ENCODE measurements around the gene ETV6. TPM values are rescaled to one million over a fixed set of nuclear protein-coding genes. Genes with fewer than 3 reads are reported as not detected.
"Not testable (repeated sequence)": the region's sequence is repeated elsewhere in the genome, so short reads cannot be mapped to it uniquely, and the experiment has no call there.

The ETV6 gene
- total RNA-seq, 1 donor from 2014 or later: 119 TPM

DNA sequence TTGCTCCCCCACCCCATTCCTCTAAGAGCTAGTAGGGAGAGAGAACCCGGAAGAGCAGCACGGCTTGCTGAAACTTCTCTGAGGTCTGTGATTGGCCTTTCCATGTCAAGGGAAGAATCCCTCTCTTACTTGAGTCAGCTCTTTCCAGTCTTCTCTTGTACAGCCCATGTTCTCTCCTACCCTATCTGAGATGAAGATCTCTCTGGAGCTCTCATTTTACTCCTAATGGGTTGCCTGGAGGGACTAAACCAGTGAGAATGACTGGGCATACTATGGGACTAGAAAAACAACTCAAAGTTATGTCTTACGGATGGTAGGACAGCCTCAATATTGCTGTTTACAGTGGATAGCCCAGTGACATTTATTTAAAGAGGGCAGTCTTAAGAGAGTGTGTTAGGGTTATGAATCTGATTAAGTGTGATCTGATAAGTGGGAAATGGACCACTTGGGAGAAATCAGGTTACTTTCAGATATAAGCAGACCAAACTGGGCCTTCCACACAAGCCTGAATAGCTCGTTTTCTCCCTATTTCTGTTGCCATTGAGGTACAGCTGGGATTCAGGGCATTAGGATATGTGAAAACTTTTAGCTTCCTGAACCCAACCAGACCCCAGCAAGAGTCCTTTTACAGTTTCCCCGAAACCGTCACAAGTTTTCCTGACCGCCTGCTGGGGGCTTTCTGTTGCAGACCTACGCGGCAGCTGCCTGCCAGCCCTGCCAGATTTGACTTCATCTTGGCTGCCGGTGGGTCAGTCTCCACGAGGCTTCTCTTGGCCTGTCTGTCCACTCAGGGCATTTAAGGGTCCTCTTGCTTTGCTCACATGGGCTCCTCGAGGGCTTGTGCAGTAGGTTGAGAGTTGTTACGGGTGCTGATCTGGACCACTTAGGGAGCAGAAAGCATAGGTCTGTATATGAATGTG, 16.9 kb downstream of the ETV6 start:
- Mint-ChIP-seq H3K4me3 (no peak overlapping the region), H3K27ac (peak overlapping the region; percentile 59), H3K4me1 (peaks cover 56% of the 10 kb centered on the region)

DNA sequence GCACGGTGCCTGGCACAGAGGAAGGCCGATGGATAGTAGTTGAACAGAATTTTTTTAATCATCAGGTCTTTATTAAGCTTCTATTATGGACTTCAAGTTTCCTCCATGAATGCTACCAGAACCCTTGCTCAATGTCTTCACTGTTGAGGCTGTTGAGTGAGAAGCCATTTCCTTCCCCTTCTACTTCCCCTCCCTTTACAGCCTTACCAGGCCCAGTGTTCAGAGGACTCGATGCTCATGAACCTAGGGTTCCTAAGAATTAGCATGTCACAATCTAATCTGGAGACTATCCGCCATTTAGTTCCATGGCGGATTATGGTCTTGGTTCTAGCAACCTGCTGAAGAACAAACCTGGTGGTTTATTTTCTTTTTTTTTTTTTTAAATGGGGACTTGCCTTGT, 17.7 kb downstream of the ETV6 start:
- Mint-ChIP-seq H3K27me3 (no peaks in the 10 kb centered on the region), H3K27ac (no peak overlapping the region), H3K4me1 (peaks cover 52% of the 10 kb centered on the region), H3K36me3 (ENCODE audit: low read depth) (peaks cover 44% of the 10 kb centered on the region), H3K9me3 (peaks cover 5% of the 10 kb centered on the region), H3K4me3 (no peak overlapping the region)
- no peak for DNase-seq
- intact Hi-C loops (cut with micrococcal nuclease): no loop called here

More for the DNA sequence above, 16.9 kb downstream of the ETV6 start:
- DNase-seq: no peak
- no peaks in the 10 kb centered on the region for H3K27me3 Mint-ChIP-seq
- H3K36me3 Mint-ChIP-seq (ENCODE audit: low read depth): peaks cover 49% of the 10 kb centered on the region
- intact Hi-C loops (cut with micrococcal nuclease): no loop called here
- H3K9me3 Mint-ChIP-seq: peaks cover 5% of the 10 kb centered on the region

DNA sequence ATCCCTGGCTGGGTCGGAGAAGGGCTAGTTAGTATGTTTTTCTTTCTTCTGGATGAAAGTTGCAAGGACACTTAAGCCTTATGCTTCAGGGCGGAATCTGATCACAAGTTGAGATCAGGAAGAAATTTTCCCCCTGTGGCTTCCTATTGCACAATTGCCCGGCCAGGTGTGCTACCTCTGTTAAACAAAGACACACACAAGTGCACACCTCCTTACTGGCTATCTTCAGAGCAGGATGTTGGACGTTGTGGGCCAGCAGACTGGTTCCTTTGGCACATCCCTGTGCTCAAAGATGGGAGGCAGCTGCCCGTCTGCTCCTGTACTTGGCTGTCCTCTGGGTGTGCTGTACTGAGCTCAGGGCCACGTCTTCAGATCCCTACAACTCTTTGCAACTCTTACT, 19.1 kb downstream of the ETV6 start:
- peaks cover 53% of the 10 kb centered on the region for H3K4me1 Mint-ChIP-seq
- no peak overlapping the region for H3K27ac Mint-ChIP-seq
- intact Hi-C loops (cut with micrococcal nuclease): no loop called here
- no peaks in the 10 kb centered on the region for H3K27me3 Mint-ChIP-seq
- H3K4me3 Mint-ChIP-seq: no peak overlapping the region
- H3K9me3 Mint-ChIP-seq: peaks cover 5% of the 10 kb centered on the region
- H3K36me3 Mint-ChIP-seq (ENCODE audit: low read depth): peaks cover 35% of the 10 kb centered on the region
- DNase-seq: no peak

DNA sequence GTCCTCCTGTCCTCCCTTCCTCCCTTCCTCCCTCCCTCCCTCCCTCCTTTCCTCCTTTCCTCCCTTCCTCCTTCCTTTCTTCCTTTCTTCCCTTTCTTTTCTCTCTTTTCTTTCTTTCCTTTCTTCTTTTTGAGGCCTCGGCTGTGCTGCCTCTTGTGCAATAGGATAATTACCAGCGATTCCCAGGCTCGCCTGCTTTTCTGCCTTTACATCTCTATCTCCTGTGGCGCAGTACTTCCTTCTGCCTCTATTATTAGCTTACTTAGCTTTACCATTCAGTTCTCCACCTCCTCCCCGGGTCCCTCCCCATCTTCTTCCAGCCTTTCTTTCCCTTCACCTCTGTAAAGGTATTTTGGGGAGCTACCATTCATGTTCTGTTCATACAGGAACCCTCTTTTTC, 19.9 kb downstream of the ETV6 start:
- intact Hi-C loops (cut with micrococcal nuclease): no loop called here
- Mint-ChIP-seq H3K36me3 (ENCODE audit: low read depth) (peaks cover 30% of the 10 kb centered on the region), H3K4me1 (peaks cover 56% of the 10 kb centered on the region), H3K27ac (no peak overlapping the region), H3K9me3 (peaks cover 5% of the 10 kb centered on the region), H3K27me3 (no peaks in the 10 kb centered on the region), H3K4me3 (no peak overlapping the region)
- DNase-seq: no peak

DNA sequence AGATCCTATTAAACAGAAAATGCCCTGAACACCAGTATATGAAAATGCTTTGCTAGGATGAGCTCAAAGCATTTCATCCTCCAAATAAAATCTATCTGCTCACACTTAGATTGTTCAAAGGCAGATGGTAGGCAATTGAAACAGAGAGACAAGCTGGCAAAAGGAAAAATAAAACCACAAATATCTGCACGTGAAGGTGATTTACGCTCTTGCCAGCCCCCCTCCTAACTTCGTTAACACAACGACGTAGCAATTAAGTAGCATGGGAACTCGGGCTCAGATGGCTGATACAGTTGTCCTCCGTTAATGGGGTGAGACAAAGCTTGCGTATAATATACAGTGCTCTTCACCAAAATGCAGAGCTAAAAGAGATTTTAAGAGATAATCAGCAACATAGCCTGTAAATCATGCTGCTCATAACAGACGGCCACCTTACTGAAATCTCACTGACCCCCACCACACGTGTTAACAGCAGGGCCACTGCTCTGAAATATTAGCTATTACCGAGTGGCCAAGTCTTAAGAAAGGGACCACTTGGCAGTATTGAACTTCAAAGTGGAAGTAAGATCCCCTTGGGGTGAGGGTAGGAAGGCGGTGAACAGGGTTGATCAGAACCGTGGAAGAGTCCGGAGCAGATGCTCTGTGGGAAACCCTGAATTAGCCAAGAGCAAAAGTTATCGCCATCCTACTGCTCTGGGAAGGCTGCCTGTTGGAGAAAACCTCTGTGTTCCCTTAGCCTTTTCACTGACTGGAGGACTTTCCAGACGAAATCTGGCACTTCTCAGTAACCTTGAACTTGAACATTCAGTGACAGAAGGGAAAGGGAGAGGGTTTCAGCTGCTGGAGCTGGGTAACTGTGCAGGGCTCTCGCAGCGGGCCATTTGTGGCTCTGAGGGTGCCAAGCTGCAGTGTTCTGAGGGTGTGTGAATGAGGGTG, 23.1 kb downstream of the ETV6 start:
- peaks cover 22% of the 10 kb centered on the region for H3K36me3 Mint-ChIP-seq (ENCODE audit: low read depth)
- no peak for DNase-seq
- intact Hi-C loops (cut with micrococcal nuclease): no loop called here
- H3K4me1 Mint-ChIP-seq: peaks cover 51% of the 10 kb centered on the region
- no peak overlapping the region for H3K4me3 Mint-ChIP-seq
- H3K27me3 Mint-ChIP-seq: no peaks in the 10 kb centered on the region
- H3K27ac Mint-ChIP-seq: peak overlapping the region; percentile 16
- no peaks in the 10 kb centered on the region for H3K9me3 Mint-ChIP-seq

DNA sequence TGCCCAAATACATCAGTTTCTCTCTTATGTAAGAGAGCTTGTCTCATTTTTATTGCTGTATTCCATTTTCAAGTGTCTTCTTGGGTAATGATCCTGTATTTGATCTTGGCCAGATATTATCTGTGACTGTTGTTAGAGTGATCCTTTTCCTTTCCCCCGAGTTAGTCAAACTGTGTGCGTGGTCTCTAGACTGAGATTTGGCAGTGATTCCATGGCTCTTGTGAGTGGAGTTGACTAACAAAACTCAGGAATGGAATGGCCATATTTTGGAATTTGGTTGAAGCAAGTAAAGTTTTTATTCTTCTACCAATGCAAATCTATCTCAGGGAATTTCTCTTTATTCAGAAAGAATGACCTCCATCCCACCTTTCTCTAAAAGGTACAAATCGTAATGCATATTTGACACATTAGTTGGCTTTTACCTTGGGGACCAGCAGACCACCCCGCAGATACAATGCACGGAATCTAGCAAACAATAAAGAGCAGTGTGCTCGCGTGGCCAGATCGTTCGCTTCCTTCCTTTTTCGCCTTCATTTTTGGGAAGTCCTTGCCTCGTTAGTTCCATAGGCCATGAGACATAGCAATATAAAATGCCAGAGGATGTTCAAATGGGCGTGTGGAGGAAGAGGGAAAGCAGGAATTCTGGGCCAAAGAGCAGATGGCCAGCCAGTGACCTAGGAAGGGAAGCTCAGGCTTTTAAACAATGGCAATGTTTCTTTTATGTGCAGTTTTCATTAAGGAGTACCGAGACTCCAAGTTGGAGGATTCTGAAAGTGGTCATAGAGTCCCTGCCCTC, 24.4 kb downstream of the ETV6 start:
- no peak for DNase-seq
- H3K27me3 Mint-ChIP-seq: no peaks in the 10 kb centered on the region
- peaks cover 29% of the 10 kb centered on the region for H3K36me3 Mint-ChIP-seq (ENCODE audit: low read depth)
- no peak overlapping the region for H3K4me3 Mint-ChIP-seq
- intact Hi-C loops (cut with micrococcal nuclease): no loop called here
- no peak overlapping the region for H3K27ac Mint-ChIP-seq
- no peaks in the 10 kb centered on the region for H3K9me3 Mint-ChIP-seq
- H3K4me1 Mint-ChIP-seq: peaks cover 48% of the 10 kb centered on the region

DNA sequence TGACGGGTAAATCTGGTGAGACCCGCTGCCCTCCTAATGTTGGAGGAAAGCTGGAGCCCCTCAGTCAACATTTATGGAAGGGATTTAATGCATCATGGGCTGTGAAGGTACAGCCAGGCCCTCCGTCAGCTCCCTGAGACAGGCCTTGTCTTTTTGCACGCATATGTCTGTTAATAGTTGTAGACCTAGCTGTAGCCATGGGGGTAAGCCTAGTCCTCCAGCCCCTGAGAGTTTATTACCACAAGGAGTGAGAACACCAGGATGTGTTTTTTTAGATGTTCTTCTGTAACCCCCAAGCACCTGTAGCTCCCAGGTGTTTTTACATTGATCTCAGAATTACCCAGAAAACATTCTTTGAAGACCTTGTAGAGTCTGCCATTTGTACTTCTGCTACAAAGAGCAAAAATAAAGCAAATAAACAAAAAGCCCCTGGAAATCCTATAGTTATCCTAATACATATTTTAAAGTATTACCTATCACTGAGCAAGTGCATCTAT, 25.5 kb downstream of the ETV6 start:
- no peaks in the 10 kb centered on the region for H3K9me3 Mint-ChIP-seq
- intact Hi-C loops (cut with micrococcal nuclease): no loop called here
- no peak overlapping the region for H3K4me3 Mint-ChIP-seq
- DNase-seq: no peak
- H3K4me1 Mint-ChIP-seq: peaks cover 47% of the 10 kb centered on the region
- H3K27me3 Mint-ChIP-seq: no peaks in the 10 kb centered on the region
- H3K36me3 Mint-ChIP-seq (ENCODE audit: low read depth): peaks cover 31% of the 10 kb centered on the region
- no peak overlapping the region for H3K27ac Mint-ChIP-seq

DNA sequence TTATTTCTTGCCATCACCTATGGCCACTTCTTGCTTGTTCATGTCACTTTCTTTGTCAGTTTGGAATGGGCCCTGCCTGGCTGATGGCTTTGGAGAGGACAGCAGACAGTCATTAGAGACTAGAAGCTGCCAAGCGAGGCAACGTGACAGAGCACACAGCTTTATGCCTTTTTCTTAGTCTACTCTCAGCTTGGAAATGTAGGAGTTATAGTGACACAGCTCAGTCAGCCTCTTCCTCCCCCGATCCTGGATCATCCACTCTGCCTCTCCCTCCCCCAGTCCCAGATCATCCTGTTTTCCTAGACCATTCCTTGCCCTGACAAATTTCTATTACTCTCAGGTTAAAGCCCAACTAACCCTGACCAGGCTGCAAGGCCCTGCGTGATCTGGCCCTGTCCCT, 26.6 kb downstream of the ETV6 start:
- H3K36me3 Mint-ChIP-seq (ENCODE audit: low read depth): peaks cover 36% of the 10 kb centered on the region
- intact Hi-C loops (cut with micrococcal nuclease): no loop called here
- DNase-seq: no peak
- no peaks in the 10 kb centered on the region for H3K9me3 Mint-ChIP-seq
- H3K4me3 Mint-ChIP-seq: no peak overlapping the region
- no peaks in the 10 kb centered on the region for H3K27me3 Mint-ChIP-seq
- peak overlapping the region; percentile 7 for H3K27ac Mint-ChIP-seq
- H3K4me1 Mint-ChIP-seq: peaks cover 47% of the 10 kb centered on the region

DNA sequence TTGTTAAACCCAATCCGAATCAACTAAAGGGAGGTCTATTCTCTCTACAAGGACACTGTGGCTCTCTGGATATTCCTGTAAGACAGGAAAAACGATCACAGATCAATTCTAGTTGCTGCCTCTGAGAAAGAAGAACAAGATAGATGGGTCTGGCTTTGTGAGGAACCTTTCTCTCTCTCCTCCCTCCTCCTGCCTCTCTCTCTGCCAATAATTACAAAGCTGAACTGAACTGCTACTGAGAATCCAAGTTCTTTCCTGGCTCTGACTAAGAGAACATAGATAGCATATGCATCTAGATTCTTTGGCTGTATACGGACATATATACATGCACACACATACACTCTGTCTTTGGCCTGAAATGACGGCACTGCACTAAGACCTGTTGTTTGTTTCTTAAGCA, 27.6 kb downstream of the ETV6 start:
- Mint-ChIP-seq H3K4me3 (no peak overlapping the region), H3K36me3 (ENCODE audit: low read depth) (peaks cover 43% of the 10 kb centered on the region), H3K9me3 (peaks cover 2% of the 10 kb centered on the region), H3K27me3 (no peaks in the 10 kb centered on the region), H3K27ac (no peak overlapping the region), H3K4me1 (peaks cover 43% of the 10 kb centered on the region)
- intact Hi-C loops (cut with micrococcal nuclease): no loop called here
- no peak for DNase-seq

DNA sequence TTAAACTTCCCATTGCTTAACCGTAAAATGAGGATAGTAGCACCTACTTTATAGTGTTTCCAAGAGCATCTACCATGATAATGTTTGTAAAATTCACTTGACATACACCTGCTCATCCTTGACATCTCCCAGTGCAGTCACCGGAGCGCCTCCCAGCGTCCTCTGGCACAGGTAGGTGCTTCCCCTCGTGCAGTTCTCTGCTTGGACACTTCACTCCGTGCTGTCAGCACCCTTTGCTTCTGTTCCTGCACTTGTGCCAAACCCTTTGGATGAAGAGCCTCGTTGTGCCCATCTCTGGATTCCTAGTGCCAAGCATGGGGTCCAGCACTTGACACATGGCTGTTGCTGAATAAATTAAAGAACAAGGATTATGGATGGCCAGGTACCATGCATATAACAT, 28.3 kb downstream of the ETV6 start:
- Mint-ChIP-seq H3K27ac (no peak overlapping the region), H3K9me3 (peaks cover 6% of the 10 kb centered on the region), H3K4me3 (no peak overlapping the region), H3K36me3 (ENCODE audit: low read depth) (peaks cover 47% of the 10 kb centered on the region), H3K4me1 (peaks cover 44% of the 10 kb centered on the region), H3K27me3 (no peaks in the 10 kb centered on the region)
- no peak for DNase-seq
- intact Hi-C loops (cut with micrococcal nuclease): no loop called here

DNA sequence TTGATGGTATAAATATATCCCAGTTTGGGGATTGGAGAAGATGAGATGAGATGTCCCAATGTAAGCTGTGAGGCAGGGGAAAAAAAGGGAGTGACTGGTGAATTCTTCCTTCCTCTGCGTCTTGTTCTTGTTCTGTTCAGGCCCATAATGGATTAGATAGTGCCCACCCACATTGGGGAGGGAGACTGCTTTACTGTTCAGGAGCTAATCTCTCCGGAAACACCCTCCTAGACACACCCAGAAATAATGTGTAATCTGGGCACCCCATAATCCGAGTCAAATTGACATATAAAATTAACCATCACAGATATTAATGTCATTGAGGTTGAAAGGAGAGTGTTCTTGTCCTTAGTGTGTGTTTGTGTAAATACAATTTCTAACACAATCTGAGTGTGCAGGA, 29.3 kb downstream of the ETV6 start:
- Mint-ChIP-seq H3K4me1 (peaks cover 44% of the 10 kb centered on the region), H3K36me3 (ENCODE audit: low read depth) (peaks cover 52% of the 10 kb centered on the region), H3K4me3 (no peak overlapping the region), H3K27me3 (no peaks in the 10 kb centered on the region), H3K27ac (no peak overlapping the region), H3K9me3 (peaks cover 6% of the 10 kb centered on the region)
- DNase-seq: no peak
- intact Hi-C loops (cut with micrococcal nuclease): no loop called here

DNA sequence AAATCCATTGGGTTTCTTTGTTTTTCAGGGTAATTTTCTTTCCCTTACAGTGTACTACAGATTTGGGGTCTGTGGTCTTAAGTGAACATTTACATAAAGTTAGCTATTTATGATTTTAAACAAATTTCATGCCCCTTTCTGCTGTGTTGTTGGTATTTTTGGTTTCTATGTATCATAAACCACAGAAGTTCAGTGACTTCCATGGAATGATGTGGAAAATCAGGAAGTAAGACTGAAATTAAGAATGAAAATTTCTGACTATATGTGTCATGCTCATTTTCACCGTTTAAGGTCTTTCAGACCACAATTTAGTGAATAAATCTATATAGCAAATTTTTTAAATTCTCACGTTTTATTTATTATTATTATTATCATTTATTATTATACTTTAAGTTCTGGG, 31.7 kb downstream of the ETV6 start:
- Mint-ChIP-seq H3K9me3 (peaks cover 6% of the 10 kb centered on the region), H3K4me3 (no peak overlapping the region), H3K4me1 (peaks cover 44% of the 10 kb centered on the region), H3K27me3 (no peaks in the 10 kb centered on the region), H3K36me3 (ENCODE audit: low read depth) (peaks cover 57% of the 10 kb centered on the region), H3K27ac (no peak overlapping the region)
- DNase-seq: no peak
- intact Hi-C loops (cut with micrococcal nuclease): no loop called here

DNA sequence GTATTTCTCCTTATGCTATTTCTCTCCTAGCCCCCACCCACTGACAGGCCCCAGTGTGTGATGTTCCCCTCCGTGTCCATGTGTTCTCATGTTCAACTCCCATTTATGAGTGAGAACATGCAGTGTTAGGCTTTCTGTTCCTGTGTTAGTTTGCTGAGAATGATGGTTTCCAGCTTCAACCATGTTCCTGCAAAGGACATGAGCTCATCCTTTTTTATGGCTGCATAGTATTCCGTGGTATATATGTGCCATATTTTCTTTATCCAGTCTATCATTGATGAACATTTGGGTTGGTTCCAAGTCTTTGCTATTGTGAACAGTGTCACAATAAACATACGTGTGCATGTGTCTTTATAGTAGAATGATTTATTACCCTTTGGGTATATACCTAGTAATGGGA, 32.2 kb downstream of the ETV6 start:
- H3K9me3 Mint-ChIP-seq; H3K4me3 Mint-ChIP-seq; intact Hi-C loops (cut with micrococcal nuclease); DNase-seq; H3K27ac Mint-ChIP-seq; H3K27me3 Mint-ChIP-seq: not testable (repeated sequence)
- H3K36me3 Mint-ChIP-seq (ENCODE audit: low read depth): peaks cover 54% of the 10 kb centered on the region
- H3K4me1 Mint-ChIP-seq: peaks cover 40% of the 10 kb centered on the region
